NCI-H1436 (cell line): ENCODE measurements around the gene PRKG1.

Experiments used
- DNase-seq: peaks from one replicate; lab custom pipeline; 2025; lab: John Stamatoyannopoulos, UW

The PRKG1 gene

GRCh38 chr10:51935341-51935740 lies 861.1 kb downstream of the PRKG1 start:
- DNase-seq, result no peak

GRCh38 chr10:51937308-51938140 lies 863.2 kb downstream of the PRKG1 start:
- DNase-seq, result no peak

GRCh38 chr10:51950371-51950995 lies 876.2 kb downstream of the PRKG1 start:
- no peak for DNase-seq

- DNase-seq, result no peak
Observed at GRCh38 chr10:51950996-51951555, 876.8 kb downstream of the PRKG1 start.

- no peak for DNase-seq
Observed at GRCh38 chr10:51951601-51952000, 877.3 kb downstream of the PRKG1 start.

- DNase-seq, result no peak
Observed at GRCh38 chr10:51952056-51952455, 877.8 kb downstream of the PRKG1 start.

GRCh38 chr10:51955696-51956095 lies 881.4 kb downstream of the PRKG1 start:
- no peak for DNase-seq

GRCh38 chr10:51956822-51957221 lies 882.5 kb downstream of the PRKG1 start:
- DNase-seq, result no peak

GRCh38 chr10:51960494-51960895 lies 886.2 kb downstream of the PRKG1 start:
- peak; percentile 6 for DNase-seq

- no peak for DNase-seq
Observed at GRCh38 chr10:51961401-51961800, 887.1 kb downstream of the PRKG1 start.

GRCh38 chr10:51964630-51965029 lies 890.3 kb downstream of the PRKG1 start:
- DNase-seq, result no peak

- no peak for DNase-seq
Observed at GRCh38 chr10:51965451-51965850, 891.2 kb downstream of the PRKG1 start.

GRCh38 chr10:51972733-51973346 lies 898.6 kb downstream of the PRKG1 start:
- no peak for DNase-seq

- no peak for DNase-seq
Observed at GRCh38 chr10:51980752-51981151, 906.5 kb downstream of the PRKG1 start.

GRCh38 chr10:51981731-51982130 lies 907.4 kb downstream of the PRKG1 start:
- DNase-seq, result no peak

- no peak for DNase-seq
Observed at GRCh38 chr10:51983481-51983880, 909.2 kb downstream of the PRKG1 start.

GRCh38 chr10:51985336-51985735 lies 911.0 kb downstream of the PRKG1 start:
- DNase-seq, result no peak

- no peak for DNase-seq
Observed at GRCh38 chr10:51986516-51986915, 912.2 kb downstream of the PRKG1 start.

GRCh38 chr10:51993475-51993874 lies 919.2 kb downstream of the PRKG1 start:
- no peak for DNase-seq

- no peak for DNase-seq
Observed at GRCh38 chr10:51999096-51999495, 924.8 kb downstream of the PRKG1 start.

- no peak for DNase-seq
Observed at GRCh38 chr10:52004342-52004949, 930.2 kb downstream of the PRKG1 start.

GRCh38 chr10:52007091-52007490 lies 932.8 kb downstream of the PRKG1 start:
- DNase-seq, result no peak
